Activated CD4-positive, CD25-positive, alpha-beta regulatory T cell (primary cell): ENCODE data around the gene BCDIN3D.

Experiments used
- DNase-seq, 4 experiments: peaks; one replicate each; lab custom pipeline; 2025; lab: John Stamatoyannopoulos, UW

BCDIN3D gene

DNA sequence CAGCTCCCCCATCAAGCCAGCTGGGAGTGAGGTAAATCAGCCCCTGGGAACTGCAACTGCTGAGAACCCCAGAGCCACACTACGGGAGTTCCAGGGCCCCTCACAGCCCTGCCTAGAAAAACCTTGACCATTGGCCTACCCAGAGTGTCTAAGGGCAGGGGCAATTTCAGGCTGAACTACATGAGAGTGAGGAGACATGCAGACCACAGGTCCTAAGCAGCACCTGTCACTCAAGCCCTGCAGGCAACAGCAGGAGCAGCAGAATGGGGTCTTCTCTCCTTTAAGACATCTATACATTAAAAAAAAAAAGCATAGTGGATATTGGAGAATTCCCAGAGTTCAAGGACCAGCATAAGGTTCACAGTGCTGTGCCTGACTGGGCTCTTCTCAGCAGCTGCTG, 19.6 kb downstream of the BCDIN3D start:
- no peak for DNase-seq

DNA sequence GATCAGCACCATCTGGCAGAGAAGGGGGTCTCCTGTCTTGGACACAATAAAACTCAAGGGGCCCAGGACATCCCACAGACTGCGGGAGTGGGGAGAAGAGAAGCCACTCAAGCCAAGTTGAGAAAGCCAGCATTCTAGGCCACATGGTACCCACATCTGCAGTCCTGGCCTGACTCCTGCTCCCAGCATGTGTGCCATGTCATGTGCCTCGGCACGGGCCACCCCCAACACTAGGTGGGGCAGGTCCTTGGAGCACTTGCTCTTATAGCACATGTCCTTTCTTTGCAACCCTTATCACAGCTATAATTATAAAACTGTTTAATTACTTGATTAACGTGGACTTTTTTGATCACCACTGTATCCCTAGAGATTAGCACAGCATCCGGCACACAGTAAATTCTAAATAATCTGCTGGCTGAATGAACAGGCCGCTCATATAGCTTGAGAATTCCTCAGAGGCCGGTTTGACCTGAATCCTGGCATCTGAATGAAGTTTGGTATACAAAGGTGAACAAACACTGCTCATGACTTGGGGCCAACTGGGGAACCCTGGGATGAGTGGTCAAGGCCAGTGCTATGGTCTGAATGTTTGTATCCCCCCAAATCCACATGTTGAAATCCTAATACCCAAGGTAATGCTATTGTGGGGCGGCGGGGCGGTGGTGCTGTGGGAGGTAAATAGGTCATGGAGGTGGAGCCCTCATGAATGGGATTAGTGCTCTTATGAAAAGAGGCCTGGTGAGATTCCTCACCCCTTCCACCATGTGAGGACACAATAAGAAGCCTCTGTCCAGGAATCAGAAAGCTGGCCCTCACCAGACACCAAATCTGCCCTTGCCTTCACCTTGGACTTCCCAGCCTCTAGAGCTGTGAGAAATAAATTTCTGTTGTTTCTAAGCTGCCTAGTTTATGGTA, 21.3 kb downstream of the BCDIN3D start:
- no peak for DNase-seq

DNA sequence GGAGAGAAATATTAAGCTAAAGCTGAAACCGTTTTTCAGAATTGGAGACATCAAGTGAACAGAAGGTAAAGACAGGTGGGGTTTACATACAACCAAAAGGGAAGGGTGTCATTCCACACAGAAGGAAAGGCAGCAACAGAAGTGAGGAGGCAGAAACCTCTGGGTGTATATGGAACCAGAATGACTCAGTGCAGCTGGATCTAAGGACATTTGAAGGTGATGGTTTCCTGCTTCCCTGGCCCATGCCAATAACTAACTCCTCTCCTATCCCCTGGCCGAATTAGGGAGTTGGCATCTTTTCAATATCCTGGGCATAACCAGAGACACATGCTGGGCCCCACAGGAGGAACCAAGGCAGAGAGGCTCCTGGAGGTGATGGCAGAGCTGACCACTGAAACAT, 23.1 kb downstream of the BCDIN3D start:
- no peak for DNase-seq

GRCh38 chr12:49818241-49818895, 24.5 kb downstream of the BCDIN3D start:
- no peak for DNase-seq

DNA sequence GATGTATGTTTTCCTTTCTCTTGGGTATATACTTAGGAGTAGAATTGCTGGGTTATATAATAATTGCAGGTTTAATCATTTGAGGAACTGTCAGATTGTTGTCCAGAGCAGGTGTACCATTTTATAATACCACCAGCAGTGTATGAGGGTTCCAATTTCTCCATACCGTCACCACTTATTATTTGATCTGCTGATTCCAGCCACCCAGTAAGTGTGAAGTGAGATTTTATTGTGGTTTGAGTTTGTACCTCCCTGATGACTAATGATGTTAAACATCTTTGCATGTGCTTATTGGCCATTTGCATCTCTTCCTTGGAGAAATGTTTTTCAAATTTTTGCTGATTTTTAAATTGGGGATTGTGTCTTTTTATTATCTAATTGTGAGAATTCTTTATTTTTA, 29.8 kb downstream of the BCDIN3D start:
- DNase-seq: no peak

- DNase-seq: no peak
These were observed 30.9 kb downstream of the BCDIN3D start for GRCh38 chr12:49811961-49812401.

DNA sequence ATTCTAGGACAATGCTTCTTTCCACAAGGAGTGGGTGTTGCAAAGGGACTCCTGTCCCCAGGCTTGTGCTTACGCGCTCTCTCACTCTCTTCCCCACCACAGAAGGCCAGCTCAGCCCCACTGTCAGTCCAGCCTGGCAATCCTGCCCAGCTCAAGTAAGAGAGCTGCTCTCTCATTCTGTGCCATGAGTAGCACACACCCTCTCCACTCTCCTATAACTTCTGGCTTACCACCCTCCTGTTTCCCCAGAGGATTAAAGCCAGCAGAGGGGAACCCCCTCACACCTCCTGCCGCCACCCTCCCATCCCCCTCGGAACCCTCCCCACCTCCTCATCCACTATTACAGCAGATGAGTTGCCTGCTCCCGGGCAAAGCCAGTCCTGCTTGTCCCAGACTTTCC, 31.8 kb downstream of the BCDIN3D start:
- DNase-seq: no peak

- no peak for DNase-seq
These were observed 33.0 kb downstream of the BCDIN3D start for GRCh38 chr12:49809906-49810389.

- no peak for DNase-seq
These were observed 33.5 kb downstream of the BCDIN3D start for GRCh38 chr12:49809381-49809905.

DNA sequence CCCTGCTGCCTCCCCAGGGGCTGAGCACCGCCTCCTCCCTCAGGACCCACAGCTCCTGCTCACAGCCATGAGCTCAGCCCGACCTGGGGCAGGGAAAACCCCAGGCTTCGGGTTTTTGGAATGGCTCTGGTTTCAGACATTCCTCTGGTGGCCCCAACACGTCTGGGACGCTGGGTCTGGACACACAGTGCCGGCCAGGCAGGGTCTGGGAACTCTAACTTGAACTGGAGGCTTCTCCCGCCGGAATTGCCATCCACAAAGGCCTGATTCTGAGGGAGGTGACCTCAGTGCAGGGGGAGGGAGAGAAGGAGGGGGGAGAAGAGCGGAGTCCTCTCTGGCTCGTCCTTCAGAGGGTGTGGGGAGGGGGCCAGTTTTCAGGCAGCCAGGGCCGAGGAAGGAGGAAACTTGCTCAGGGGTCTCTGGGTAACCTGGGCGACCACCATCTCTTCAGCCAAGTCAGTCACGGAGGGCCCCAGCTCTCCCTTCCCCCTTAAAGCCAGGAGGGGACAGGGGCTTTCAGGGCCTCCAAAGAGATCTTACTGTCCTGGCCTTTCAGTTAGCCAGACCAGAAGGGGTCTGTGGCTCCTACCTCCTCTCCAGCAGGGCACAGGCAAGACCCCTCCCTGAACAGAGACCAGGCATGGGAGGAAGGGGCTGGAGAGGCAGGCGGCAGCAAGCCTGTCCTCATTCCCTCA, 34.1 kb downstream of the BCDIN3D start:
- DNase-seq: no peak

GRCh38 chr12:49807991-49808580, 34.8 kb downstream of the BCDIN3D start:
- DNase-seq: no peak

DNA sequence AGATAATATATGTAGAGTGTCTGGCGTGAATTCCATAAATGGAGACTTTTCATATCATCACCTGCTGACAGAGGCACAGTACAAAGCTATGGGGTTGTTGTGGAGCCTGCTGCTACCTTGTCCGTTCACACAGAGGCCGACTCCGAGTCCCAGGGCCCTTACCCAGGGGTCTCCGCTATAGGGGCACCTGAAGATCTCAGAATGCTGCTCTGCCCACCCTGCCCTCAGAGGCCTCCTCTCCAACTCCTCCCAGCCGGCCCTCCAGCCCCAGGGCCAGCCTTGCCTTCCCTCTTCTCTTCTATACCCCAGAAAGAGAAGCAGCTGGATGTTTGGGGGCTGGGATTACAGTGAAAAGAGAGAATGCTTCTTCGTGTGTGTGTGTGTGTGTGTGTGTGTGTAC, 36.0 kb downstream of the BCDIN3D start:
- DNase-seq: no peak

GRCh38 chr12:49806321-49806813, 36.5 kb downstream of the BCDIN3D start:
- no peak for DNase-seq

DNA sequence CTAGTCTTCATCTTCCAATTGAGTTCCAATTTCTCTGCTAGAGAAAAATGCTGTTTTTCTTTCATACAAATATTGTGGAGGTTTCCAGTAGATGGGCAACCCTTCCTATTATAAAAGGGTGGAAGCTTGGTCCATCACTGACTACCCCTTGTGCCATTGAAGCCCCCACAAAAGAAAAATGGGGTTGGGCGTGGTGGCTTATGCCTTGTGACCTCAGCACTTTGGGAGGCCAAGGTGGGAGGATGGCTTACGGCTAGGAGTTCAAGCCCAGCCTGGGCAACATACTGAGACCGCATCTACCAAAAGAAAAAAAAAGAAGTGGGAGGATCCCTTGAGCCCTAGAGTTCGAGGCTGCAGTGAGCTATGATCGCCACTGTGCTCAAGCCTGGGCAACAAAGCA, 37.5 kb downstream of the BCDIN3D start:
- DNase-seq: no peak

DNA sequence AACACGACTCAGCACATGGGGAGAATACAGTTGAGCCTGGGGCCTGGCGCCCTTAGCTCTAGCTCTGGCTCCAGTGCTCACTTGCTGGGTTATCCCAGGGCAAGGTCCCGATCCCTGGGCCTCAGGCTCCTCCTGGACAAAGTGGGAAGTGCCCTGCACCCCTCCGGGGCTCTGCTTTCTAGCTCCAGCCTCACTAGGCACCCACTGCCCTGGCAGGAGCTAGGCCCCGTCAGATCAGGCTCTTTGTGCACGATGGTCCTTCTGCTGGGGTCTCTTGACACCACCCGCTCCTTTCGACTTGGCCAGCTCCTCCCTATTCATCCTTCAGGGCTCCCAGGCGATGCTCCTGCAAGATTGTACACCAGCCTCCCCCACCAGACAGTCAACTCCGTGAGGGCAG, 38.1 kb downstream of the BCDIN3D start:
- DNase-seq: no peak

- no peak for DNase-seq
These were observed 39.0 kb downstream of the BCDIN3D start for GRCh38 chr12:49803693-49804450.

DNA sequence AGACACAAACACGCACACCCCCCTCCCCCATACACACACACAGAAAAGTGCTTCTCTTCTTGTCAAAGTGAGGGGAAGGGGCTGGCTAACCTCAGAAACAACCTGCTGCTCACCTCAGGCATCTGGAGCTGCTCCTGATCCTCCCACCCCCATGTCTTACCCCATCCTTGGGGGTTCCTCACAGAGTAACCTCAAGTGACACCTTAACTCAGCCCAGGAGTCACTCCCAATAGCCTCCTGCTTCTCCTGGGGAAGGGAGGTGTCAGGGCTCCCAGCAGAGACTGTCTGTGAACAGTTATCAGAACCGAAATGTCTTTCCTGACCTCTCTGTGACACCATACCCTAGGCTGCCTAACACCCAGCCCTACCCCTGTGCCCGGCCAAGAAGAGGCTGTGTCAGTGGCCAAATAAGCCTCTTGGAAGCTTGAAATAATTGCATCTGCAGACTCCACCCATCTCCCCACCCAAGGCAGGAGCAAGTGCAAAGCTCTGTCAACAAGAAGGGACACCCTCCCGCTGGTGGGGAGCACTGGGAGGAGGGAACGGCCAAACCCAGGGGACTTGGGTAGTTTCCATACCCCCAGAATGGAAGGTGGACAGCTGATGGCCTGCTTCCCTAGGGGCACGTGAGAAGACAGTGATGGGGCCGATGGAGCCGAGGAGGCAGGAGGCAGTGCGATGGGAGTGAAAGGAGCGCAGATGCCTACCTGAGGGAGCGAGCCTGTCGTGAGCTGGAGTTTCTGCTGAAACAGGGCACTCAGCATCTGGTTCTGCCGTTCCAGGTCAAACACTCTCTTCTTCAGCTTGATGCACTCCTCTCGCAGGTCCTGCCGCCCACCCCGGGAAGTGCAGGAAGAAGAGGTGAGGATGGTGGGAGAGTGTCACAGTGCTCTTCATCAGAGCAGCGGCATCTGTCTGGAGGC, 41.5 kb downstream of the BCDIN3D start:
- DNase-seq: no peak

GRCh38 chr12:49800421-49801140, 42.3 kb downstream of the BCDIN3D start:
- no peak for DNase-seq

- no peak for DNase-seq
These were observed 44.0 kb downstream of the BCDIN3D start for GRCh38 chr12:49798934-49799333.
